ENCODE data around the gene ARHGAP6.

Gene ARHGAP6

GRCh38 chrX:11108253-11108941 lies 557.3 kb downstream of the ARHGAP6 start:
- Histone ChIP-seq H3K27me3 (ENCODE audit: insufficient read depth, insufficient read length) (no peaks in the 10 kb centered on the region), H3K9ac (ENCODE audit: insufficient read length, low read depth) (no peak overlapping the region), H3K9me3 (ENCODE audit: insufficient read depth, low read length) (peaks cover 19% of the 10 kb centered on the region), H3K4me3 (ENCODE audit: insufficient read length, low read depth) (no peak overlapping the region), H3K4me1 (ENCODE audit: insufficient read depth, insufficient read length) (peaks cover 3% of the 10 kb centered on the region), H3K36me3 (ENCODE audit: insufficient read depth, insufficient read length, low read length) (peaks cover 31% of the 10 kb centered on the region)
- TF ChIP-seq ZNF274 (IDR thresholded peaks at IDR 0.05; ENCODE audit: low read depth, low read length) (no peak), SUZ12 (IDR thresholded peaks at IDR 0.05; ENCODE audit: extremely low read depth, insufficient read depth, insufficient read length) (no peak), YY1 (IDR thresholded peaks at IDR 0.05; ENCODE audit: insufficient read depth, insufficient read length) (no peak)
- DNase-seq (ENCODE audit: low read depth, low spot score), result no peak

- no peak for DNase-seq (ENCODE audit: low read depth, low spot score)
- TF ChIP-seq ZNF274 (IDR thresholded peaks at IDR 0.05; ENCODE audit: low read depth, low read length) (no peak), YY1 (IDR thresholded peaks at IDR 0.05; ENCODE audit: insufficient read depth, insufficient read length) (no peak), SUZ12 (IDR thresholded peaks at IDR 0.05; ENCODE audit: extremely low read depth, insufficient read depth, insufficient read length) (no peak)
- H3K9ac ChIP-seq (ENCODE audit: insufficient read length, low read depth), result no peak overlapping the region
- H3K36me3 ChIP-seq (ENCODE audit: insufficient read depth, insufficient read length, low read length), result peaks cover 14% of the 10 kb centered on the region
- peaks cover 16% of the 10 kb centered on the region for H3K9me3 ChIP-seq (ENCODE audit: insufficient read depth, low read length)
- H3K4me3 ChIP-seq (ENCODE audit: insufficient read length, low read depth), result no peak overlapping the region
- no peaks in the 10 kb centered on the region for H3K27me3 ChIP-seq (ENCODE audit: insufficient read depth, insufficient read length)
- peaks cover 2% of the 10 kb centered on the region for H3K4me1 ChIP-seq (ENCODE audit: insufficient read depth, insufficient read length)
These were observed 560.6 kb downstream of the ARHGAP6 start for GRCh38 chrX:11105080-11105479.

DNA sequence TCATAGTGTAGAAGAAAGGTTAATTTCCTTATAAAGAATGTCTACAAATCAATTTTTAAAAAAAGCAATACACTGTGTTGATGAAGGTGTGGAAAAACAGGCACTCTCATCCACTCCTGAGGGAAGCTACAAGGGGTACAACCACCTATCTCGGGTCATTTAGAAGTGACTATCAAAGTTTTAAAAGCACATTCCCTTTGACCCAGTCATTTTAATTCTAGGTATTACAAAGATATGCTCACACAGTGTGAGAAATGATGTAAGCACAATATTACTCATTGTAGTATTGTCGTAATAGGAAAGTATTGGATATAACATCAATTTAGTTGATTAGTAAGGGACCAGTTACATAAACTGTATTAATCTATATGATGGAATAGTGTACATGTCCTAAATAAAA lies 562.0 kb downstream of the ARHGAP6 start:
- H3K4me1 ChIP-seq (ENCODE audit: insufficient read depth, insufficient read length), result peaks cover 2% of the 10 kb centered on the region
- H3K36me3 ChIP-seq (ENCODE audit: insufficient read depth, insufficient read length, low read length), result peaks cover 14% of the 10 kb centered on the region
- H3K9ac ChIP-seq (ENCODE audit: insufficient read length, low read depth), result no peak overlapping the region
- no peak overlapping the region for H3K4me3 ChIP-seq (ENCODE audit: insufficient read length, low read depth)
- TF ChIP-seq YY1 (IDR thresholded peaks at IDR 0.05; ENCODE audit: insufficient read depth, insufficient read length), result no peak
- peaks cover 3% of the 10 kb centered on the region for H3K9me3 ChIP-seq (ENCODE audit: insufficient read depth, low read length)
- no peak for DNase-seq (ENCODE audit: low read depth, low spot score)
- H3K27me3 ChIP-seq (ENCODE audit: insufficient read depth, insufficient read length), result no peaks in the 10 kb centered on the region

DNA sequence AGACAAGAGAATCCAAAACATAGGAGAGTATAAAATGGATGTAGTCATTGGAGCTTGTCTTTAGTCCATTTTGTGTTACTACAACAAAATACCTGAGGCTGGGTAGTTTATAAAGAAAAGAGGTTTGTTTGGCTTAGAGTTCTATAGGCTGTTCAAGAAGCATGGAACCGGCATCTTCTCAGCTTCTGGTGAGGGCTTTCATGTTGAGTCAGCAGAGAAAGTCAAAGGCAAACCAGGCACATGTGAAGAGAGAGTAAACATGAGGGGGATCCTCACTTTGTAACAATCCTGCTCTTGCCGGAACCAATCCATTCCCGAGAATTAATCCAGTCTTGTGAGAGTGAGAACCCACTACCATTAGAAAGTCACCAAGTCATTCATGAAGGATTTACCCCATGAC lies 562.7 kb downstream of the ARHGAP6 start:
- no peaks in the 10 kb centered on the region for H3K27me3 ChIP-seq (ENCODE audit: insufficient read depth, insufficient read length)
- peaks cover 2% of the 10 kb centered on the region for H3K4me1 ChIP-seq (ENCODE audit: insufficient read depth, insufficient read length)
- H3K4me3 ChIP-seq (ENCODE audit: insufficient read length, low read depth), result no peak overlapping the region
- no peak for TF ChIP-seq YY1 (IDR thresholded peaks at IDR 0.05; ENCODE audit: insufficient read depth, insufficient read length)
- DNase-seq (ENCODE audit: low read depth, low spot score), result no peak
- peaks cover 14% of the 10 kb centered on the region for H3K36me3 ChIP-seq (ENCODE audit: insufficient read depth, insufficient read length, low read length)
- H3K9me3 ChIP-seq (ENCODE audit: insufficient read depth, low read length), result no peaks in the 10 kb centered on the region
- no peak overlapping the region for H3K9ac ChIP-seq (ENCODE audit: insufficient read length, low read depth)

- TF ChIP-seq SUZ12 (IDR thresholded peaks at IDR 0.05; ENCODE audit: extremely low read depth, insufficient read depth, insufficient read length) (no peak), ZNF274 (IDR thresholded peaks at IDR 0.05; ENCODE audit: low read depth, low read length) (no peak), YY1 (IDR thresholded peaks at IDR 0.05; ENCODE audit: insufficient read depth, insufficient read length) (no peak)
- Histone ChIP-seq H3K9ac (ENCODE audit: insufficient read length, low read depth) (no peak overlapping the region), H3K4me3 (ENCODE audit: insufficient read length, low read depth) (no peak overlapping the region), H3K27me3 (ENCODE audit: insufficient read depth, insufficient read length) (no peaks in the 10 kb centered on the region), H3K9me3 (ENCODE audit: insufficient read depth, low read length) (no peaks in the 10 kb centered on the region), H3K36me3 (ENCODE audit: insufficient read depth, insufficient read length, low read length) (peaks cover 4% of the 10 kb centered on the region), H3K4me1 (ENCODE audit: insufficient read depth, insufficient read length) (peaks cover 2% of the 10 kb centered on the region)
- peak; percentile 28 for DNase-seq (ENCODE audit: low read depth, low spot score)
These were observed 565.3 kb downstream of the ARHGAP6 start for GRCh38 chrX:11100281-11101035.

GRCh38 chrX:11099465-11099864 lies 566.3 kb downstream of the ARHGAP6 start:
- Histone ChIP-seq H3K9ac (ENCODE audit: insufficient read length, low read depth) (no peak overlapping the region), H3K9me3 (ENCODE audit: insufficient read depth, low read length) (no peaks in the 10 kb centered on the region), H3K4me1 (ENCODE audit: insufficient read depth, insufficient read length) (peaks cover 2% of the 10 kb centered on the region), H3K36me3 (ENCODE audit: insufficient read depth, insufficient read length, low read length) (no peaks in the 10 kb centered on the region), H3K27me3 (ENCODE audit: insufficient read depth, insufficient read length) (no peaks in the 10 kb centered on the region), H3K4me3 (ENCODE audit: insufficient read length, low read depth) (no peak overlapping the region)
- no peak for DNase-seq (ENCODE audit: low read depth, low spot score)
- TF ChIP-seq ZNF274 (IDR thresholded peaks at IDR 0.05; ENCODE audit: low read depth, low read length), result no peak
- no peak for TF ChIP-seq YY1 (IDR thresholded peaks at IDR 0.05; ENCODE audit: insufficient read depth, insufficient read length)
- TF ChIP-seq SUZ12 (IDR thresholded peaks at IDR 0.05; ENCODE audit: extremely low read depth, insufficient read depth, insufficient read length), result no peak

DNA sequence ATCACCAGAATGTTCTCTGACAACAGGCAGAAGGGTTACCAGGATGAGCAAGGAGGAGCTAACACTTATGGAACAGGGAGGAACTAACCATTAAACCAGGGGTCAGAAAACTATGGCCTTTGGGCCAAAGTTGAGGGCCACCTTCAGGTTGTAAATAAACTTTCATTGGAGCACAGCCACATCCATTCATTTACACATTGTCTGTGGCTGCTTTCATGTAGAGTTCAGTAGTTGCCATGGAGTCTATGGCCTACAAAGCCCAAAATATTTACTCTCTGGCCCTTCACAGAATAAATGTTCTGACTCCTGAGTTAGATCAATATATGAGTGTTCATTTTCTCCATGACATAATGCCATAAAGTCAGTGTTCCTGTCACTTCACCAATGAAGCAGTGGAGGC lies 567.8 kb downstream of the ARHGAP6 start:
- Histone ChIP-seq H3K4me3 (ENCODE audit: insufficient read length, low read depth) (no peak overlapping the region), H3K9ac (ENCODE audit: insufficient read length, low read depth) (no peak overlapping the region), H3K9me3 (ENCODE audit: insufficient read depth, low read length) (no peaks in the 10 kb centered on the region), H3K36me3 (ENCODE audit: insufficient read depth, insufficient read length, low read length) (no peaks in the 10 kb centered on the region), H3K27me3 (ENCODE audit: insufficient read depth, insufficient read length) (no peaks in the 10 kb centered on the region), H3K4me1 (ENCODE audit: insufficient read depth, insufficient read length) (peaks cover 2% of the 10 kb centered on the region)
- TF ChIP-seq SUZ12 (IDR thresholded peaks at IDR 0.05; ENCODE audit: extremely low read depth, insufficient read depth, insufficient read length), result no peak
- no peak for TF ChIP-seq ZNF274 (IDR thresholded peaks at IDR 0.05; ENCODE audit: low read depth, low read length)
- no peak for TF ChIP-seq YY1 (IDR thresholded peaks at IDR 0.05; ENCODE audit: insufficient read depth, insufficient read length)
- no peak for DNase-seq (ENCODE audit: low read depth, low spot score)
